HepG2 (cell line): ENCODE data around the gene TMEM98. TPM values are rescaled to one million over a fixed set of nuclear protein-coding genes. Genes with fewer than 3 reads are reported as not detected.

Source experiments
- ATAC-seq: fragments of 200-7000 bp; cut with Tn5 transposase; 3 replicates; pipeline ENCODE4 v1.9.1; 2020; ENCODE audit warnings: mild to moderate bottlenecking, moderate library complexity
- BruUV-seq: library from RNA; stranded (reverse); fragments of 400-500 nt; replicated peaks from 2 replicates; lab custom pipeline; 2021; lab: Mats Ljungman, UMichigan
- CTCF ChIA-PET: fragments of 300-600 bp; formaldehyde crosslinking; extraction: SDS; loops from one replicate; lab custom pipeline; 2021; ENCODE audit warnings: low total read pairs, inconsistent platforms, low intra/inter-chr PET ratio; lab: Yijun Ruan, JAX
- POLR2A ChIA-PET: fragments of 350-600 bp; sonication (Branson Sonifier 250); formaldehyde crosslinking; loops from one replicate; lab custom pipeline; 2020; ENCODE audit warnings: antibody characterized with exemption, inconsistent platforms; lab: Yijun Ruan, JAX
- DNase-seq: peaks from one replicate; pipeline ENCODE4 v3.0.0-alpha.2; 2015; ENCODE audit warnings: low spot score
- FAIRE-seq: peaks from 3 replicates; lab custom pipeline; 2011; peaks lifted over from hg19 to GRCh38; lab: Jason Lieb, UNC
- H2AFZ ChIP-seq: one replicate; pipeline ENCODE4 v1.6.1; 2011; ENCODE audit warnings: low read length, inconsistent platforms
- H3K27ac ChIP-seq: fragments of 300-600 bp; 3 replicates; pipeline ENCODE4 v1.8.0; 2011; ENCODE audit warnings: mixed run types, mild to moderate bottlenecking, mixed read lengths, low read length, inconsistent platforms; ENCODE audit not compliant: insufficient read depth; ENCODE audit errors: extremely low read length
- H3K27me3 ChIP-seq, 2 experiments: fragments of 200-600 bp in 1 of 2; 2 replicates in 1 of 2; 3 replicates in 1 of 2; pipeline versions ENCODE4 v1.6.0 to v1.8.0; 2011; ENCODE audit warnings: low read length in 2 of 2, mild to moderate bottlenecking in 2 of 2, moderate library complexity in 2 of 2, inconsistent platforms in 1 of 2; ENCODE audit not compliant: insufficient read depth in 2 of 2, control insufficient read depth in 1 of 2
- H3K36me3 ChIP-seq, 2 experiments: fragments of 200-600 bp in 1 of 2; replicated peaks in 1 of 2; 2 replicates in 1 of 2; 3 replicates in 1 of 2; pipeline versions ENCODE4 v1.5.1 to v1.8.0; 2011; ENCODE audit warnings: low read length in 2 of 2, inconsistent platforms in 1 of 2; ENCODE audit not compliant: insufficient read depth in 2 of 2, control insufficient read depth in 1 of 2
- H3K4me1 ChIP-seq: 2 replicates; pipeline ENCODE4 v1.5.1; 2012; ENCODE audit warnings: low read length, inconsistent platforms; ENCODE audit not compliant: insufficient read depth
- H3K4me2 ChIP-seq: 2 replicates; pipeline ENCODE4 v1.6.0; 2011; ENCODE audit warnings: low read depth, low read length, inconsistent platforms
- H3K4me3 ChIP-seq, 3 experiments: fragments of 200-600 bp in 1 of 3; sonication (generic), shearing (Covaris generic) in 1 of 3; replicated peaks in 1 of 3; 2 replicates each; pipeline ENCODE4 v1.5.1; 2011 to 2016; ENCODE audit warnings: low read length in 3 of 3, inconsistent platforms in 2 of 3, low read depth in 2 of 3, mild to moderate bottlenecking in 2 of 3, control low read depth in 1 of 3, mixed read lengths in 1 of 3; ENCODE audit not compliant: insufficient read depth in 1 of 3
- H3K79me2 ChIP-seq: one replicate; pipeline ENCODE4 v1.6.1; 2011; ENCODE audit warnings: low read length, inconsistent platforms; ENCODE audit not compliant: insufficient read depth
- H3K9ac ChIP-seq: 2 replicates; pipeline ENCODE4 v1.6.0; 2011; ENCODE audit warnings: mild to moderate bottlenecking, low read depth, low read length, inconsistent platforms; ENCODE audit not compliant: insufficient read depth
- H3K9me3 ChIP-seq: 2 replicates; pipeline ENCODE4 v1.5.1; 2012; ENCODE audit warnings: mild to moderate bottlenecking, low read length
- H4K20me1 ChIP-seq: 2 replicates; pipeline ENCODE4 v1.6.0; 2011; ENCODE audit warnings: inconsistent platforms, mild to moderate bottlenecking, low read length, moderate library complexity; ENCODE audit not compliant: insufficient read depth
- LRRFIP1 ChIP-seq: sonication (generic); formaldehyde crosslinking; conservative IDR thresholded peaks from 2 replicates; pipeline ENCODE4 v1.4.0; 2020; ENCODE audit warnings: missing genetic modification reagents
- SUZ12 ChIP-seq: fragments of 150-350 bp; IDR thresholded peaks from 2 replicates; pipeline ENCODE4 v1.6.1; 2014; ENCODE audit warnings: low read depth, low read length
- ZNF841 ChIP-seq: sonication (generic); formaldehyde crosslinking; IDR thresholded peaks from 2 replicates; pipeline ENCODE4 v1.8.1; 2023; ENCODE audit warnings: missing genetic modification reagents, borderline replicate concordance
- WGBS: methylation state at CpG from one replicate; pipeline ENCODE4 v1.1.6; 2017; ENCODE audit warnings: low lambda C conversion rate; 5-methylcytosine and 5-hydroxymethylcytosine counted together
- in situ Hi-C: cut with HindIII; loops from 2 replicates; pipeline ENCODE4 v1.10.0; 2017; ENCODE audit warnings: low pct_unique_long_range_greater_than_20kb; ENCODE audit not compliant: extremely low pct_ligation_motif_present
- intact Hi-C: fragments of 100-400 bp; cut with micrococcal nuclease; formaldehyde crosslinking; loops from one replicate; pipeline ENCODE4 v1.10.0; 2022; ENCODE audit not compliant: unreplicated experiment
- polyA plus RNA-seq, 8 experiments: library from polyadenylated mRNA; depleted of rRNA in 3 of 8; stranded (reverse) in 7 of 8; unstranded in 1 of 8; fragments of >200 nt; fragmentation: Illumina TruSeq in 4 of 8; extraction: Trizol in 4 of 8; gene quantifications; 2 replicates each; pipeline versions ENCODE4 v1.2.1 to v1.2.3, GENCODE V29; 2011 to 2016; ENCODE audit warnings: low read depth in 4 of 8, missing spikeins in 1 of 8, mixed read lengths in 1 of 8; ENCODE audit not compliant: insufficient read depth in 1 of 8
- total RNA-seq, 5 experiments: library from RNA; depleted of rRNA; stranded (reverse); fragments of >200 nt; fragmentation: Illumina TruSeq; extraction: Trizol; gene quantifications; 2 replicates each; pipeline ENCODE4 v1.2.3, GENCODE V29; 2016; ENCODE audit warnings: low read depth in 1 of 5
- TF ChIP-seq, protein P1 (sequence below): IDR thresholded peaks from 2 replicates; pipeline ENCODE4 v1.6.1; 2016; ENCODE audit warnings: missing biosample characterization, missing genetic modification reagents, low read depth
- TF ChIP-seq, protein P2 (sequence below): sonication (generic); formaldehyde crosslinking; IDR thresholded peaks from 2 replicates; pipeline ENCODE4 v1.4.0; 2020; ENCODE audit warnings: missing genetic modification reagents

The TMEM98 gene
- total and polyA plus RNA-seq, 2 of the 13 experiments (the other 11 are each of a cell fraction or from before 2014, with no cell fraction given): 103 to 175 TPM

GRCh38 chr17:32894245-32894644 is 33.7 kb upstream of the TMEM98 start:
- ATAC-seq: no peak
- Histone ChIP-seq H3K9ac (no peak overlapping the region), H3K27ac (no peak overlapping the region), H3K4me1 (no peaks in the 10 kb centered on the region), H3K36me3 (no peaks in the 10 kb centered on the region), H2AFZ (no peak overlapping the region), H3K9me3 (no peaks in the 10 kb centered on the region), H3K79me2 (no peaks in the 10 kb centered on the region), H4K20me1 (no peaks in the 10 kb centered on the region), H3K4me3 (no peak overlapping the region), H3K4me2 (no peak overlapping the region), H3K27me3 (peaks cover 0 to 11% of the 10 kb centered on the region in 2 experiments; a peak in 2 of 5 replicates)
- in situ Hi-C loops: no loop called here
- TF ChIP-seq, protein P1, sequence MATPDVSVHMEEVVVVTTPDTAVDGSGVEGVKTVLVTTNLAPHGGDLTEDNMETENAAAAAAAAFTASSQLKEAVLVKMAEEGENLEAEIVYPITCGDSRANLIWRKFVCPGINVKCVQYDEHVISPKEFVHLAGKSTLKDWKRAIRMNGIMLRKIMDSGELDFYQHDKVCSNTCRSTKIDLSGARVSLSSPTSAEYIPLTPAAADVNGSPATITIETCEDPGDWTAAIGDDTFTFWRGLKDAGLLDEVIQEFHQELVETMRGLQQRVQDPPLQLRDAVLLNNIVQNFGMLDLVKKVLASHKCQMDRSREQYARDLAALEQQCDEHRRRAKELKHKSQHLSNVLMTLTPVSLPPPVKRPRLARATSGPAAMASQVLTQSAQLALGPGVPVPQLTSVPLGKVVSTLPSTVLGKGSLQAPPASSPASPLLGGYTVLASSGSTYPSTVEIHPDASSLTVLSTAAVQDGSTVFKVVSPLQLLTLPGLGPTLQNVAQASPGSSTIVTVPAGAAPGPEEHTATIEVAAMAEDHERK: no peak
- TF ChIP-seq LRRFIP1 (CRISPR knock-in tag) (no peak), ZNF841 (CRISPR knock-in tag) (no peak), SUZ12 (no peak)
- TF ChIP-seq, protein P2, sequence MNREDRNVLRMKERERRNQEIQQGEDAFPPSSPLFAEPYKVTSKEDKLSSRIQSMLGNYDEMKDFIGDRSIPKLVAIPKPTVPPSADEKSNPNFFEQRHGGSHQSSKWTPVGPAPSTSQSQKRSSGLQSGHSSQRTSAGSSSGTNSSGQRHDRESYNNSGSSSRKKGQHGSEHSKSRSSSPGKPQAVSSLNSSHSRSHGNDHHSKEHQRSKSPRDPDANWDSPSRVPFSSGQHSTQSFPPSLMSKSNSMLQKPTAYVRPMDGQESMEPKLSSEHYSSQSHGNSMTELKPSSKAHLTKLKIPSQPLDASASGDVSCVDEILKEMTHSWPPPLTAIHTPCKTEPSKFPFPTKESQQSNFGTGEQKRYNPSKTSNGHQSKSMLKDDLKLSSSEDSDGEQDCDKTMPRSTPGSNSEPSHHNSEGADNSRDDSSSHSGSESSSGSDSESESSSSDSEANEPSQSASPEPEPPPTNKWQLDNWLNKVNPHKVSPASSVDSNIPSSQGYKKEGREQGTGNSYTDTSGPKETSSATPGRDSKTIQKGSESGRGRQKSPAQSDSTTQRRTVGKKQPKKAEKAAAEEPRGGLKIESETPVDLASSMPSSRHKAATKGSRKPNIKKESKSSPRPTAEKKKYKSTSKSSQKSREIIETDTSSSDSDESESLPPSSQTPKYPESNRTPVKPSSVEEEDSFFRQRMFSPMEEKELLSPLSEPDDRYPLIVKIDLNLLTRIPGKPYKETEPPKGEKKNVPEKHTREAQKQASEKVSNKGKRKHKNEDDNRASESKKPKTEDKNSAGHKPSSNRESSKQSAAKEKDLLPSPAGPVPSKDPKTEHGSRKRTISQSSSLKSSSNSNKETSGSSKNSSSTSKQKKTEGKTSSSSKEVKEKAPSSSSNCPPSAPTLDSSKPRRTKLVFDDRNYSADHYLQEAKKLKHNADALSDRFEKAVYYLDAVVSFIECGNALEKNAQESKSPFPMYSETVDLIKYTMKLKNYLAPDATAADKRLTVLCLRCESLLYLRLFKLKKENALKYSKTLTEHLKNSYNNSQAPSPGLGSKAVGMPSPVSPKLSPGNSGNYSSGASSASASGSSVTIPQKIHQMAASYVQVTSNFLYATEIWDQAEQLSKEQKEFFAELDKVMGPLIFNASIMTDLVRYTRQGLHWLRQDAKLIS: no peak
- DNase-seq: no peak
- POLR2A ChIA-PET: no interaction called here
- WGBS: 33% methylated on average over 4 of the region's 4 CpGs
- no TSS peak for BruUV-seq
- FAIRE-seq: no peak
- CTCF ChIA-PET: no interaction called here
- intact Hi-C loops: no loop called here
